SIG-M5 treated with dmso at 0.1 percent for 504 hours (cell line): ENCODE measurements around the gene PDE8A.

ENCODE experiments used
- DNase-seq: peaks from one replicate; lab custom pipeline; 2025; ENCODE audit not compliant: unreplicated experiment; lab: John Stamatoyannopoulos, UW

PDE8A gene

DNA sequence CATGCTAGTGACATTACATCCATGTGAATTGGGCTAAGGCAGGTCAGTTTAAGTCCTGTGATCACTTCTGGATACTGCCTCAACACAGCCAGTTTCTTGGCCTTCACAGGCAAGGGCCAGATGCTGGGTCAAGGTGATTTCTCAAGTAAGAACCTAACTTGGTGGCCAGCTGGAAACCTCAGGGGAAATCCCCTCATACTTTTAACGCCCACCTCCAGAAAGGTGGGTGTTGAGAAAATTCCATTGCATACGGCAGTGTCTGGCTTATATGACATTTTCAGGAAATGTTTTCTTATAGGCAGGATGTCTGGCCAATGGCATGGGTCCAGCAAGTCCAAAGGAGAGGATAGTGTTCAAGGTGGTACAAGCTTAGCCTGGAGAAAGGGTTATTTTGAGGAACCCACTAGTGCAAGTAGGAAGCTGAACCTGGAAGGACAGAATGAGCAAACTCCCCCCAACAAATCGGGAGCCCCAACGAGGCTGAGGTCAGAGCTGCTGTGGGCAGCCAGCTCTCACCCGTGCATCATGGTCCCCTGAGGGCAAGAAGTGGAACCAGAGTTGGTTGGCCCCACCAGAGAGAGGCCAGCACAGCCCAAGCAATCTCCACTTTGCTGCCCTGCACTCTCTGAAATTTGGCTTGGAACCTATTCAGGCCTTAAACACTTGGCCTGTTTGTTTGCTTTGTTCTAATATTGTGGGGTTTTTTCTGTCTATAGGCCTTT lies 135.4 kb downstream of the PDE8A start:
- DNase-seq: no peak

GRCh38 chr15:85118173-85118572 lies 136.5 kb downstream of the PDE8A start:
- DNase-seq: no peak

DNA sequence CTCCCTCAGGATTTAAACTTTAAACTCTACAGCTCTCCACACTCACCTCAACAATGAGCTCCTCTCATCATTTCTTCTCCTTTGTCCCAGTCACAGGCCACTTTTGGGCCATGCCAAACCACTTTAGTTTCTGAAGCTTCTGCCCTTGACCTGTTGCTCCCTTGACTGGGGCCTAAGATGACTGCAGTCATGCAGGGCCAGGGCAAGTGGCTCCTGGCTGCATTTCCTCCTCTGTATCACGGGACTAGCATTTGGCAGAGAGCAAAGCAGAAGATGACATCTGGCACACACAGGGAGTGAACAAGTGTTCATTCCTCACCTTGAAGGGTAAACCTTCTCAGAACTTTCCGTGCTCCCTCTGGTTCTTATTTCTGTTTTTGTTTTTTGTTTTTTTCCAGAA lies 136.9 kb downstream of the PDE8A start:
- no peak for DNase-seq

- DNase-seq: no peak
These were observed 138.9 kb downstream of the PDE8A start for GRCh38 chr15:85120351-85121113.

GRCh38 chr15:85124173-85124572 lies 142.5 kb downstream of the PDE8A start:
- DNase-seq: no peak

DNA sequence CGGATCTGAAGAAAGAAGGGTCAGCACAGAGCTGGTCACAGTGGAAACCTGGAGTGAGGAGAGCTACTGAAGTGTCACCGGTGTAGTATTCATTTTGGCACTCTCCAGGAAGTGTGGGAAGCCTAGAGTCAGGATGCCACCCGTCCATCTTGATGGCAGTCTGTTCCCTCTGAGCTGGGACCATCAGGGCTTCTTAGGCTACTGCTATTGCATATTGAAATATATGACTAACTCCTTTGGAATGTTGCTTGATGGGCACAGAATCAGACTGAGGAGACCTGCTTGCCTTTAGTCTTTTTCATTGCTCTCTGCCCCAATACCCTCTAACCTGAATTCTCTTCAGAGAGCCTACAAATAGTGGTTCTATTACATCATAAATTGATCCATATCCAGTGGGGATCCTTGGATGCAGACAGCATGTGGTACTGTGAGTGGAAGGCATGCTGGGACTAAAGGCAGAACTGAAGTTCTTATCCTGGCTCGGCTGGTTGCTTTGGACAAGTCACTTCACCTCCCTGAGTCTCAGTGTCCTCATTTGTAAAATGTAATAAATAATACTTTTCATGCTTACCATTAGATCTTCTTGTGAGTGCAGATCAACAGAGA lies 143.5 kb downstream of the PDE8A start:
- DNase-seq: peak; percentile 10

DNA sequence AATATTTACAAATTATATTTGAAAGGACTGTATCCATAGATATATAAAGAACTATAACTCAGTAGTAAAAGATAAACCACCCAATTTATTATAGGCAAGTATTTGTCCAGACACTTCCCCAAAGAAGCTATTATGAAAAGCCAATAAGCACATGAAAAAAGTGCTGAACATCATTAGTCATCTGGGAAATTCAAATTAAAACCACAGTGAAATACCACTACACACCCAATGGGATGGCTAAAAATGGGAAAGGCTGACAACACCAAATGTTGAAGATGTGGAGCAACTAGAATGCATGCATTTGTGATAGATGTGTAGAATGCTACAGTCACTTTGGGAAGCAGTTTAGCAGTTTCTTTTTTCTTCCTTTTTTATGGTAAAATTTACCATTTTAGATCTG lies 147.0 kb downstream of the PDE8A start:
- DNase-seq: no peak

DNA sequence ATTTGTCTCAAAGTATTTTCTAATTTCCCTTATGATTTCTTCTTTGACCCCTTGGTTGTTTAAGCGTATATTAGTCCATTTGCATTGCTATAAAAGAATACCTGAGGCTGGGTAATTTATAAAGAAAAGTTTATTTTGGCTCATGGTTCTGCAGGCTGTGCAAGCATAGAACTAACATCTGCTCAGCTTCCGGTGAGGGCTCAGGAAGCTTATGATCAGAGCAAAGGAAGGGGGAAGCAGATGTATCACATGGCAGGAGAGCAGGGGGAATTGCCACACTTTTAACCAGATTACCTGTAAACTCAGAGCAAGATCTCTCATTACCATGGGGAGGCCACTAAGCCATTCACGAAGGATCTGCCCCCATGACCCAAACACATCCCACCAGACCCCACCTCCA lies 148.2 kb downstream of the PDE8A start:
- DNase-seq: no peak

GRCh38 chr15:85131915-85132314 lies 150.3 kb downstream of the PDE8A start:
- no peak for DNase-seq

- DNase-seq: no peak
These were observed 152.1 kb downstream of the PDE8A start for GRCh38 chr15:85133709-85134108.

DNA sequence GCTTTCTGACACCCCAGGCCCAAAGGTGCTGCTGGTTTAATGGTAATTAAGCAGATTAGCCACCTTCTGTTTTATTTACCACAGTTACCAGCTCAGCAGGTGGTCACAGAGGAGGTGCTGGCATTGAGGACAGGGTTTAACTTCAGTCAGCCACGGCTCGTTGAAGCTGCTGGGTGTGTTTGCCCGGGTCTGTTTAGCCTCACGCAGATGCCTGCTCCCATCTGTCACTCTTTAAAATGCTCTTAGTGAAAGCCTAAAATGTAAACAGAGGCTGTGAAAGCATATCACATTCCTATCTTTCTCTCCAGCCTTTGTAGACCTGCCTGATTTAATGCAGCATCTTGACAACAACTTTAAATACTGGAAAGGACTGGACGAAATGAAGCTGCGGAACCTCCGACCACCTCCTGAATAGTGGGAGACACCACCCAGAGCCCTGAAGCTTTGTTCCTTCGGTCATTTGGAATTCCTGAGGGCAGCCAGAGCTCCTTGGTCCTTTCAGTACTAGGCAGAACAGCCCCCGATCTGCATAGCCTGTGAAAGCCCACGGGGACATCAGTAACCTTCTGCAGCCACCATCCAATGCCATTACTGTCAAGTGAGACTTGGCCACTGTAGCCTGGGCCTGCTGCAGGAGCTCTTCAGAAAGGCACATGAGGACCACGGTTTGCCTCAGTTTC lies 156.0 kb downstream of the PDE8A start:
- DNase-seq: no peak

DNA sequence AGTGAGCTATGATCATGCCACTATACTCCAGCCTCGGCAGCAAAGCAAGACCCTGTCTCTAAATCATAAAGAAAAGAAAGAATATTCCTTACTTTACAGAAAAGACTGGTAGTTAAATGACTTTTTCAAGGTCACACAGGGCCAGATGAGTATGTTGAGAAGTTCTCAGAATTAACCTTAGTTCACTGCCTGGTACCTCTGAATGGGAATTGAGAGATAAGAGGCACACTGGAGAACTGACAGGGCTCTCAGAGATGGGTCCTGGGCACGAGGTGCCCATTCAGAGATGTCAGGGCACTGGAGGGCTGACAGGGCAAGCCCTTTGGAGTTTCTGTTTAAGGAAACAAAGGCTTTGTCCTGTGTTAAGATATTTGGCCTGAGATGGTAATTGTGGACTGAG lies 157.7 kb downstream of the PDE8A start:
- no peak for DNase-seq

GRCh38 chr15:85141726-85142125 lies 160.1 kb downstream of the PDE8A start:
- DNase-seq: no peak

- no peak for DNase-seq
These were observed 160.7 kb downstream of the PDE8A start for GRCh38 chr15:85142312-85142711.

DNA sequence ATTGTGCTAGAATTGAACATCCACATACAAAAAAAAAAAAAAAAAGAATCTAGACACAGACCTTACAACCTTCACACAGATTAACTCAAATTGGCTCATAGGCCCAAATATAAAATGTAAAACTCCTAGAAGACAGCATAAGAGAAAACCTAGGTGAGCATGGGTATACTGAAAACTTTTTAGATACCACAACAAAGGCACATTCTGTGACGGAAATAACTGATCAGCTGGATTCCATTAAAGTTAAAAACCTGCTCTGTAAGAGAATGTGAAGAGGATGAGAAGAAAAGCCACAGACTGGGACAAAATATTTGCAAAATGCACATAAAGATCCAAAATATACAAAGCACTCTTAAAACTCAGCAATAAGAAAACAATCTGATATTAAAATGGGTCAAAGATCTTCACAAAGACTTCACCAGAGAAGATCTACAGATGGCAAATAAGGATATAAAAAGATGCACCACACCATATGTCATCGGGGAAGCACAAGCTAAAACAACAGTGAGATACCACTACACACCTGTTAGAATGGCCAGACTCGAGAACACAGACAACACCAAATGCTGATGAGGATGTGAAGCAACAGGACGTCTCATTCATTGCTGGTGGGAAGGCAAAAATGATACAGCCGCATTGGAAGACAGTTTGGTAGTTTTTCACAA lies 167.9 kb downstream of the PDE8A start:
- DNase-seq: no peak

GRCh38 chr15:85150130-85150480 lies 168.4 kb downstream of the PDE8A start:
- no peak for DNase-seq

DNA sequence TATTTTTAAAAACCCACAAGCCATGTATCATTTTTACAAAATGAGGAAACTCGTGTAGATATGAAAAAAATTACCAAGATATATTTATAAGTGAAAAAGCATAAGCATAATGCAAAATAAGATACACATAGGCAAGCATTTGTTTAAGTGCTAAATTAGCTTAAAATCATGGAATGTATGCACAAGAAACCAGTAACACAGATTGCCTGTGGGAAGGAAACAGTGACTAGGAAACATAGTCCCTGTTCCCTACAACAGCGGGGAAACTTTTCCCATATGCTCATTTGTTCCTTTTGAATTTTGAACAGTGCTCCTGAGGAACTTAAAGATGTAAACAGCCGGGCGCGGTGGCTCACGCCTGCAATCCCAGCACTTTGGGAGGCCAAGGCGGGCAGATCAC lies 169.5 kb downstream of the PDE8A start:
- no peak for DNase-seq

GRCh38 chr15:85151861-85152260 lies 170.2 kb downstream of the PDE8A start:
- DNase-seq: no peak

DNA sequence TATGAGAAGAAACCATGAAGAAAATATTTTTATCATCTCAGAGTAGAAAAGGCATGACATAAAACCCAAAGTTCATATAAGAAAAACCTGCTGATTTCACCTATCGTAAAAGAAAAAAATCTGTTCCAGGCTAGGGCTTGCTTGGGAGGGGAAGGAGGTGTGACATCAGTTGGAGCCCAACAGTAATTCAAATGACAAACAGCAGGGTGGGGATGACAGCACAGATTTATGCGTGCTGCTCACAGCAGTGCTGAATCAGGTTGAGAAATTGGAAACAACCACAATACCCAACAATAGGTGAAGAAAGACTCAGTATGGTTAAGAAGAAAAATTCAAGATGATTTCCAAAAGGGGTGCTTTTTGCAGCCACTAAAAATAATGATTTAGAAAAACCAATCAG lies 172.4 kb downstream of the PDE8A start:
- DNase-seq: no peak

DNA sequence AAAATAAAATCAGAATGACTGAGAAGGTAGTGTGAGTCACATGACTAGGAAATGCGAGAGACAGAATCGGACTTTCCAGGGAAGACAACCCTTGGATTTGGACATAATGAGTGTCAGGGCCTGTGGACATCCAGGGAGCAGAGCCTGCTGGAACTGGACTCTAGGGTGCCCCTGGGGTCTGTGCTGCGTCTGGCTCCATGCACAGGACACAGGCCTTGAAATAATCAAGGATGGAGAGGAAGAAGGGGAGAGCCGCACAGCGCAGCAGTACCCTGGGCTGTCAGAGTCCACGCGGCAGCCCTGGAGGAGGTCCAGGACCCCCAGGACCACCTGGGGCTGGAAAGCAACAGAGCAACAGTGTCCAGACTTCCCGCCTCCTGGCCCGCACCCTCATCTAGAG lies 173.7 kb downstream of the PDE8A start:
- no peak for DNase-seq

GRCh38 chr15:85155857-85156256 lies 174.2 kb downstream of the PDE8A start:
- DNase-seq: no peak
